ENCODE results near the gene TCF7L1. TPM values are rescaled to one million over a fixed set of nuclear protein-coding genes. Genes with fewer than 3 reads are reported as not detected.
"Not testable (repeated sequence)": the region's sequence is repeated elsewhere in the genome, so short reads cannot be mapped to it uniquely, and the experiment has no call there.

The TCF7L1 gene, protein sequence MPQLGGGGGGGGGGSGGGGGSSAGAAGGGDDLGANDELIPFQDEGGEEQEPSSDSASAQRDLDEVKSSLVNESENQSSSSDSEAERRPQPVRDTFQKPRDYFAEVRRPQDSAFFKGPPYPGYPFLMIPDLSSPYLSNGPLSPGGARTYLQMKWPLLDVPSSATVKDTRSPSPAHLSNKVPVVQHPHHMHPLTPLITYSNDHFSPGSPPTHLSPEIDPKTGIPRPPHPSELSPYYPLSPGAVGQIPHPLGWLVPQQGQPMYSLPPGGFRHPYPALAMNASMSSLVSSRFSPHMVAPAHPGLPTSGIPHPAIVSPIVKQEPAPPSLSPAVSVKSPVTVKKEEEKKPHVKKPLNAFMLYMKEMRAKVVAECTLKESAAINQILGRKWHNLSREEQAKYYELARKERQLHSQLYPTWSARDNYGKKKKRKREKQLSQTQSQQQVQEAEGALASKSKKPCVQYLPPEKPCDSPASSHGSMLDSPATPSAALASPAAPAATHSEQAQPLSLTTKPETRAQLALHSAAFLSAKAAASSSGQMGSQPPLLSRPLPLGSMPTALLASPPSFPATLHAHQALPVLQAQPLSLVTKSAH
- 4.3 TPM for total RNA-seq (ENCODE audit: insufficient read depth, low replicate concordance)

DNA sequence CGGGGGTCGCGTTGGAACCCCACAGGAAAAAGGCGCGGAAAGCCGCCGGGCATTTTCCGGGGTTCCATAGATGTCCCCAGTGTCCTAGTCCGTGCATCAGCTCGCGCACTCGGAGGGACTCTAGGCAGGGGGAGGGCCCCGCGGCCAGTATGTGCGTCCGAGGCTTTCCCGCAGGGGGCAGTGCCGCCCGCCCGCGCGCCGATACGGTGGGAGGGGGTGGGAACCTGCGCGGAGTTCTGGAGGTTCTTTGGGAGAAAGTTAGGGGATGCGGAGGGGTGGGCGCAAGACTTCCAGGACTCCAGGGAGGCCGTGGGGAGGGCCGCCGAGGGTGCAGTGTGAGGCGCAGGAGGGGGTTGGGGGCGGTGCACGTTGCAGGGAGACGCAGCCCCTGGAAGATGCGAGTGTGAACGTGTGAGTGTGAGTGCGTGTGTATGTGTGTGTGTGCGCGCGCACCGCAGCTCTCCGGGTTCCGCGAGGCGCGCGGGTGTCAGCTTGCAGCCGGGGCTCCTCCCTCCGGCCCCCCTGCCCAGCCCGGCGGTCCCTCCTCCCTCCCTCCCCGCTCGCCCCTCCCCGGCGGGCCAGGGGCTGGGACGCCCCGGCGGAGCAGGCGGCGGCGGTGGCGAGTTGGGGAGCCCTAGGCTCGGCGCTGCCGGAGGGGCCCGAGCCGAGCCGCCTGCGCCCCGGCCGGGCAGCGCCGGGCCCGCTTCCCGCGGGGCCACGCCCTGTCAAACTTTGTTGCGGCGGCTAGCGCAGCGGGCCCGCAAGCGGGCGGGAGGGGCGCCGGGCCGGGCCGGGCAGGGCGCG is at the start of gene TCF7L1:
Gene TCF7L1, plus strand, starts transcription at position 559 of the 804 bp plus-strand sequence. CDS start 293 bp downstream, outside the sequence.
- peak; percentile 94 for DNase-seq (ENCODE audit: low spot score)

DNA sequence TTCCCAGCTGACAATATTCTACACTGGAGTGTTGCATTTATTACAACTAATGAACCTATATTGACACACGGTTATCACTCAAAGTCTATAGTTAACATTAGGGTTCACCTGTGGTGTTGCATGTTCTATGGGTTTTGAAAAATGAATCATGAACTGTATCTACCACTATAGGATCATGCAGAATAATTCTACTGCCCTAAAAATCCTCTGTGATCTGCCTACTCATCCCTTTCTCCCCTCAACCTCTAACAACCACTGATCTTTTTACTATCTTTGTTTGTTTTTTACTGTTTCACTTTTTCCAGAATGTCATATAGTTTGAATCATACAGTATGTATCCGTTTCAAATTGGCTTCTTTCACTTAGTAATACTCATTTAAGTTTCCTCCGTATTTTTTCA is 47.6 kb upstream of the TCF7L1 start:
- no peak for DNase-seq (ENCODE audit: low spot score)

DNA sequence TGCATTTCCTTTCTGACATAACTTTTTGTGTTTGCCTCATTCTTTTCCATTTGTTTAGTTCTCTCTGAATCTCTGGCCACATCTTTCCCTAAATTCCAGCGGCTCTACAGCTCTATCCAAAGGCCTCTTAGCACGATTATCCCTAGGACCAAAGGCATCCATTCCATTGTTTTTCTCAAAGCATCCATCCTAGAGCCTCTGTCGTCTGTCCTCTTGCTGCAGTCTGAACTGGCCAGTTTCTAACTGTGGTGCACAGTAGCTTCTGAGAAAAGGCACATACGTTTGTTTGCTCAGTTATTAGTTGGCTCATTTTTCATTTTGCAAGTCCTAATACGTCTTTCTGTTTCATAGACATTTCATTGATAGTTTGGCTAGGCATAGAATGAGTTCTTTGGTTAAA is 45.7 kb upstream of the TCF7L1 start:
- DNase-seq (ENCODE audit: low spot score) = no peak

DNA sequence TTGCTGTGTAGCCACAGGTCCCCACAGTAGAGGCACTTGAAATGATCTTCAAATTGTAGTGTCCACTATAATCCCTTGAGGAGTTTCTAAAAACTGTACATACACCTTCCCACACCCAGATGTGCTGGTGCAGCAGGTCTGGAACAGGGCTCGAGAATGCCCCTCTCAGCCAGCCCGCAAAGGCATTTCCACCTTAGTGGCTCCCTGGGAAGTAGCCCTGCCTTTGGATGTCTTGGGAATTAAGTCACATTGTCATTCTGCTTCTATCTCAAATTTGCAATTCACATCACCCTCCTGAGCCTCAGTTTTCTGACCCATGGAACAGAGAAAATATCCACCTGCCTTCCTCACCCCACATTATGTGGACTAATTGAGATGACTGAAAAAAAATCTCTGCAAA is 44.3 kb upstream of the TCF7L1 start:
- DNase-seq (ENCODE audit: low spot score) = no peak

DNA sequence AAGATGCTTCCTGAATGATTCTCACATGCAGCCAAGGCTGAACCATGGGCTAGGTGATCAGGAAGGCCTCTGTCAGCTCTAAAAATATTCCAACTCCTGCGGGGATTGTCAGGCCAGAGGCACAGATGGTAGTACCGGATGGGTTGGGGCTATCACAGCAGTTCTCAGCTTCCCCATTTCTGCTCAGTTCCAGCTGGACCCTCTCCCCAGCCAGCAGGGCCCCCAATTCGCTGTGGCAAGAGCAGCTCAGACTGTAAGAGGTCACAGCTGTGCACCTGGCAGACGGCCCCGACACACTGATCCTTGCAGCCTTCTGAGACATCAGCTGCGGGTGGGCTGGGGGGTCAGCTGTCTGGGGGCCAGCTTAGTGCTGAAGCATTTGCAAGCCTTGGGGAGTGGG is 43.6 kb upstream of the TCF7L1 start:
- no peak for DNase-seq (ENCODE audit: low spot score)

DNA sequence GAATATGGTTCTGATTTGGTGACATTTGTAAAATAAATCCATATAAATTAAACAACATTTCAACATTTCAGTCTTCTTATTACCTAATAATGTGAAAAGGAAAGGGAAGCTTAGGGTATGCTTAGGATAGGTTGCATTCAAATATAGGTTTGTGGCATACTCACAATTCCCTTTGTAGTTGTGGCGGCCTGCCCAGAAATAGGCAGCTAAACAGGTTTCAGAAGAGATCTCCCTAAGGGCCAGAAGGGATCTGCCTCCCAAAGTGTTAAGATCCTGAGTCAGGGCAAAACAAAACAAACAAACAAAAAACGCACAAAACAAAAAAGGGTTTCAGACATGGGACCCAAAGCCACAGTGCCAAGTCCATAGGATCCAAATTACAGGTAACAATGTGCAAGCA is 41.4 kb upstream of the TCF7L1 start:
- DNase-seq (ENCODE audit: low spot score) = no peak

DNA sequence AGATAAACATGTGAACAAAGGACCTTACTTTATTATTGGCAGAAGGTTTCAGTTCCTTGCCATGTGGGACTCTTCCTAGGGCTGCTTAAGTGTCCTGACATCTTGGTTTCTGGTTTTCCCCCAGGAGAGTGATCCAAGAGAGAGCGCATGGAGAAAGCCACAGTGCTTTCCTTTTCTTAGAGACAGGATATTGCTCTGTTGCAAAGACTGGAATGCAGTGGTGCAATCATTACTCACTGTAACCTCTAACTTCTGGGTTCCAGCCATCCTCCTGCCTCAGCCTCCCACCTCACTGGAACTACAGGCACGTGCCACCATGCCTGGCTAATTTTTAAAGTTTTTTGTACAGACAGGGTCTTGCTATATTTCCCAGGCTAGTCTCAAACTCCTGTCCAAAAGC is 38.1 kb upstream of the TCF7L1 start:
- no peak for DNase-seq (ENCODE audit: low spot score)

DNA sequence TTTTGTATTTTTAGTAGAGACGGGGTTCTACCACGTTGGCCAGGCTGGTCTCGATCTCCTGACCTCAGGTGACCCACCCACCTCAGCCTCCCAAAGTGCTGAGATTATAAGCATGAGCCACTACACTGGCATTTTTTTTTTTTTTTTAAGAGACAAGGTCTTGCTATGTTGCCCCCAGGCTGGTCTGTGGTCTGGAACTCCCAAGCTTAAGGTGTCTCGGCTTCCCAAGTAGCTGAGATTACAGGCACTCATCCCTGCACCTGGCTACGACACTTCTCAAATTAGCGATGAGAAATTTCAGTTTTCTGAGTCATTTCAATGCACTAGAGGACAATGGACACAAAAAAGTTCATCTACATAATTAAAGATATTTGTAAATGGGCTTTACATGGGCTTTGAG is 36.6 kb upstream of the TCF7L1 start:
- no peak for DNase-seq (ENCODE audit: low spot score)

DNA sequence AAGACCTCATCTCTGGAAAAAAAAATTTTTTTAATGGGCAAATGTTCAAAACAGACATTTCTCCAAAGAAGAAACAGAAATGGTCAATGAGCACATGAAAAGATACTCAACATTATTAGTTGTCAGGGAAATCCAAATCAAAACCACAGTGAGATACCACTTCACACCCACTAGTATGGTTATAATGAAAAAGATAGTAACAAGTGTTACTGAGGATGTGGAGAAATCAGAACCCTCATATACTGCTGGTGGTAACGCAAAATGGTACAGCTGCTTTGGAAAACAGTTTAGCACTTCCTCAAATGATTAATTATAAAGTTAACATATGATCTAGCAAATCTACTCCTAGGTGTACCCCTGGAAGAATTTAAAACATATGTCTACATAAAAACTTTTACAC is 29.0 kb upstream of the TCF7L1 start:
- no peak for DNase-seq (ENCODE audit: low spot score)

DNA sequence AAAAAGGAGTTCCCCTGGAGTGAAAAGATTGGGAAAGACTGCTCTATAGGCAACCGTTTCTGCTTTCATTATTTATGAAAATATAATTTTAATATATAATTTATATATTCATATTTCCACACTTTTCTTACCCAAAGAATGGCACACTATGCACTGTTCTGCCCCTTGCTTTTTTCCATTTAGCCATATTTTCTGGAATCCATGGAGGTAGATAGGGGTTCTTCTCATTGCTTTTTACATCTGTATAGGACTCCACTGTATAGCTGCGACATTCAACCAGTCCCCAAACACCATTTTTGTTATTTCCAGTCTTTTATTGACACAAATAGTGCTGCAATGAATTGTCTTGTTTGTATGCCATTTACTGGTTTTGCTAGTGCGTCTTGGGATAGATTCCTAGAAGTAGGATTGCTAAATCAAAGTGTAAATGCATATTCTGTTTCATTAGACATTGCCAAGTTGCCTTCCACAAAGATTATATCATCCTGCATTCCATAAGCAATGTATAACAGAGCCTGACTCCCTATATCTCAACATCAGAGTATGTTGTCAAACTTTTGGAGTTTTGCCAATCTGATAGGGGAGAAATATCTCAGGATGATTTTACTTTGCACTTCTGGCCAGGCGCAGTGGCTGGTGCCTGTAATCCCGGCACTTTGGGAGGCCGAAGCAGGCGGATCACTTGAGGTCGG is 26.6 kb upstream of the TCF7L1 start:
- peak; percentile 72 for DNase-seq (ENCODE audit: low spot score)

DNA sequence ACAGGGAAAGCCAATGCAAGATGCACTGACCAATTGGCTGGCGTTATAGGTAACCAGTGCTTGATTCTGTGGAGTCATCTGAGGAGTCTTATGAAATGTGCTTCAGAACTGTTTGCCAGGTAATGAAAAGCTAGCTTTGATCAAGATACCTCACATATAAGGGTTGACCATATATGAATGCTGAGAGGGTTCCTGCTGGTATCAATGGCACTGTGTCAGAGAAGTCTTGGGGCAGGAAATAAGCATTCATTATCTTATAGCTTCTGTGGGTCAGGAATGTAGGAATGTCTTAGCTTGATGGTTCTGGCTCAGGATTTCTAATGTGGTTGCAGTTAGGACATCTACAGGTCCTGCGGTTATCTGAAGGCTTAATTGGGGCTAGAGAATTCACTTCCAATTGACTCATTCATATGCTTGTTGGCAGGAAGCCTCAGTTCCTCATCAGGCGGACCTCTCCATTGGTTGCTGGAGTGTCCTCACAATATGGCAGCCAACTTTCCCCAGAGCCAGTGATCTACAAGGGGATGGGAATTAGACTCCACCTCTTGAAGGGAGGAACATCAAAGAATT is 22.1 kb upstream of the TCF7L1 start:
- DNase-seq (ENCODE audit: low spot score) = no peak

DNA sequence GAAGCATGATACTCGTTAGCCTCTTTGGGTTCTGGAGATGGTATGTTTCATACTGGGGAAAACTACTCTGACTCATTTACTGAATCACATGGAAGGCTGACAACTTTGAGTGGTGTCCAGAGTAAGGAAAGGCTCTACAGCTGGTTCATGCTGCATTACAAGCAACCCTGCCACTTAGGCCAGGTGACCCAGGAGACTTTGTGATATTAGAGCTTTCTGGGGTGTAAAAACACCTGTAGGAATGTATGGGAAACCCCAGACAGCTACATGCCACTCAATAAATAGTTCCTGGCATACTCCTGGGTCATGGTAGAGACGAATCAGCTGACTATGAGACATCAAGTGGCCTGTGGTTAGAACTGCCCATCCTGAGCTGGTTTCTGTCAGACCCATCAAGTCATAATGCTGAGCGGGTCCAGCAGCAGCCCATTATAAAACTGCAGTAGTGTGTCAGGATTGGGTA is 21.3 kb upstream of the TCF7L1 start:
- DNase-seq (ENCODE audit: low spot score) = no peak

DNA sequence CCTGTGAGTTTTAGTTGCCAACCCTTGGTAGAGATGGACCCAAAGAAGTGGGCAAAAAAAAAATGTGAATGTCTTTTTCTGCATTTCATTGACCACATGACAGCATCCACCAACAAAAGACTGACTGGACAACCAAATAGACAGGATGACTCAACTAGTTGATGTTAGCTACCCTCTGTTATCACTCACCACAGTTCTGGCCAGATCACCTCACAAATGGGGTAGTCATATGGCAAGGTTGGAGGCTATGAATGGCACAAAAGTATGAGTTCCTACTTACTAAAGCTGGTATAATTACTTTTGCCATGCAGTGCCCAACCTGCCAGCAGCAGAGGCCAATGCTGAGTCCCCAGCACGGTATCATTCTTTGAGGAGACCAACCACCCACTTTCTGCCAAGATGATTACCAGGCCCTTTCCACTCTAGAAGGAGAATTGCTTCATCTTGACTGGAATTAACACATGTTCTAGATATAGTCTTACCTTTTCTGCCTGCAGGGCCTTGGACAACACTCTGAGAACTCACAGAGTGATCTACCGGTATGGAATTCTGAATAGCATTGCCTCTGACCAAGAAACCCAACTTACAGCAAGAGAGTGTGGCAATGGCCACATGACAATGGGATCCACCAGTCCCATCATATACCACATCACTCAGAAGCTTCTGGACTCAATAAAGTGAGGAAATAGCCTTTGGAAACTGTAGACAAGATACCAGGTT is 20.1 kb upstream of the TCF7L1 start:
- no peak for DNase-seq (ENCODE audit: low spot score)

DNA sequence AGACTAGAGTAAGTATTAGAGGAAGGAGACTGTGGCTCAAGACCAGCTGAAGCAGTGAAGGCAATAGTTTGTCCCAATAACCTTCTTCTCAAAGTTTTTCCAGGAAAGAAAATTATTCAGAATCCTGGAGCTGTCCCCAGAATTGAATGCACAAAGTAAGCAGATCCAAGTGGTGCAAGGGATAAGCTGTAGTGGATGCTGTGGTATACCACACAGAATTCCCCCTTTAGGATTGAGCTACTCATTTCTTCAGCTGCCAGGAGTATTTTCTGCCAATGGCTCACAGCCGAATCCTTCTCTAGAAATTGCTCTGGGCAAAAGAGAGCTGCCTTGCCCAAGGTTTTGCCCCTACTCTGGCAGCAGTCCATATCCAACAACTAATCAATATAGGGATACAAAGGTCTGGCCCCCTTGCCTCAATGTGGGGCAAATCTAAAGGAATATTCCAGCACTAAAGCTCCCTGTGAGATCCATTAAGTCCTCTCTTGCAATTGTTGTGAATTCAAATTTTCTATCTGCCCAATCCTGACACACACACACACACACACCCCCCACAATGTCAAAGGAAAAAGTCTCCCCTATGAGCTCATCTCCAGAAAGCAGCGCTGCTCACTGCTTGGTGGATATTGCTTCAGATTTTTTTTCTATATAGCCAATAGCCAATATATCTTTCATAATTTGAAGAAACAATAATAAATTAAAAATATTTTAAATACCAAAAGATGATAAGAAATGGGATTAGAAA is 18.4 kb upstream of the TCF7L1 start:
- no peak for DNase-seq (ENCODE audit: low spot score)

DNA sequence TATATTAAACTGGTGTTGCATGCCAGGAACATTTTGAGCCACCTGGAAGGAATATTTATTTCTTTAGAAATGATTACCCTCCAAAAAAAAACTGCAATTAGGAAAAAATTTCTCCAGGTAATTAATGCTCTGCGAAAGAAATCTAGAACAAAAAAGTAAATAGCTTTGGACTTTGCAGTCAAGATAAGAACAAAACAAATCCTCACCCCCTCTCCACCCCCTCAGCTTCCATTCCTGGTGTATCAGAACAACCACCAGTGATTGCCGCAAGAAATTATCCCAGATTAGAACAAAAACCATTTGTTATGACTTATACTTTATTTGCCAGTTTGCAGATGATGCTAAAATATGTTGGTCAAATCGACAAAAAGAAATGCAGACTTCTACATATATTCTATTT is 17.0 kb upstream of the TCF7L1 start:
- no peak for DNase-seq (ENCODE audit: low spot score)

DNA sequence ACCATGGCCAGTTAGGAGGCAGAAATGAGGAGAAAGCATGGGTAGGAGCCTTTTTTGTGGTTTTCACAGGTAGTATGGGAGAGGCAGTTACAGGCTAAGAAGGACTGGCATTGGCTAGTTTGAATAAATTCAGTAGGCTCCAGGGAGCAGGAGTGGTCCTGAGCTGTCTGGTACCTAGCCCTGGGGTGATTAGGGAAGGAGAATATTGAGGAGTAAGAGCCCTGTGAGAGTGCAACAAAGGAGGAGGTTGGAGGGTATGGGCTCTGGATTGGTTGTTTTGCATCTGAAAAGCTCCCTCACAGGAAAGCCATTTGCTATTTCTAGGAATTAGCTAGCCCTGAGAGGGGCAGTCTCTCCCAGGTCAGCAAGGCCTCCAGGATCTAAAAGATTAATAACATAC is 13.3 kb upstream of the TCF7L1 start:
- DNase-seq (ENCODE audit: low spot score) = no peak

DNA sequence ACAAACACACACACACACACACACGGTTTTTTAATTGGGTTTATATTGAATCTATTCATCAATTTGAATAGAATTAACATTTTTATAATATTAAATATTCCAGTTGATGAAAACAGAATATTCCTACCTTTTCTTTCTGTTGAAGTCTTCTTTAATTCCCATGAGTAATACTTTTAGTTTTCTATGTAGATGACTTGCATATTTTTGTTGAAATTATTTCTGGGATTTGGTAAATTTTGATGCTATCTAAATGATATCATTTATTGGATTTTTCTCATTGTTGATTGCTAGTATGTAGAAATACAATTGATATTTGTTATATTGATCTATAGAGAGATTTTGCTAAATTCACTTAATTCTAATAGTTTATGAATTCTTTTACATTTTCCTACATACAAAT is 12.8 kb upstream of the TCF7L1 start:
- no peak for DNase-seq (ENCODE audit: low spot score)

DNA sequence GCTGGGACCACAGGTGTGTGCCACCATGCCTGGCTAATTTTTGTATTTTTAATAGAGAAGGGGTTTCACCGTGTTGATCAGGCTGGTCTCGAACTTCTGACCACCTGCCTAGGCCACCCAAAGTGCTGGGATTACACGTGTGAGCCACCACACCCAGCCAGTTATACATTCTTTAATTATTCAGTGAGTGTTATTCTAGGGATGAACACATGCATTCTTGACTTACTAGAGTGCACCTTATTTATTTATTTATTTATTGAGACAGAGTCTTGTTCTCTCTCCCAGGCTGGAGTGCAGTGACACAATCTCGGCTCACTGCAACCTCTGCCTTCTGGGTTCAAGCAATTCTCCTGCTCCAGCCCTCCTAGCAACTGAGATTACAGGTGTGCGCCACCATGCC is 6.7 kb upstream of the TCF7L1 start:
- not testable (repeated sequence) for DNase-seq (ENCODE audit: low spot score)

DNA sequence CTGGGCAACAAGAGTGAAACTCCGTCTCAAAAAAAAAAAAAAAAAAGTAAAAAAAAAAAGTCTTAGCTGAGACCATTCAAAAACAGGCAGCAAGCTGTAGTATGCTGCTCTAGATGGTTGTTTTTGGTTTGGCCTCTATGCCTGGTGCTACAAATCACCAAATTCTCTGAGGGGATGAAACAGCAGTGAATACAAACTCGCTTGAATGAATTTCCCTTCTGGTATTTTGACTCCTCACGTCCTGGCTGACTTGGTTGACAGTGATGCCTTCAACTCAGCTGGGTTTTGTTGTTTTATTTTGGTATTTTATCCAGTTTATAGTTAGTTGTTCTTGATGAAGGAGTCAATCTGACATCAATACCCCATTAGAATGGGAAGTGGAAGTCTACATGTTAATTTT is 3.3 kb upstream of the TCF7L1 start:
- DNase-seq (ENCODE audit: low spot score) = no peak

DNA sequence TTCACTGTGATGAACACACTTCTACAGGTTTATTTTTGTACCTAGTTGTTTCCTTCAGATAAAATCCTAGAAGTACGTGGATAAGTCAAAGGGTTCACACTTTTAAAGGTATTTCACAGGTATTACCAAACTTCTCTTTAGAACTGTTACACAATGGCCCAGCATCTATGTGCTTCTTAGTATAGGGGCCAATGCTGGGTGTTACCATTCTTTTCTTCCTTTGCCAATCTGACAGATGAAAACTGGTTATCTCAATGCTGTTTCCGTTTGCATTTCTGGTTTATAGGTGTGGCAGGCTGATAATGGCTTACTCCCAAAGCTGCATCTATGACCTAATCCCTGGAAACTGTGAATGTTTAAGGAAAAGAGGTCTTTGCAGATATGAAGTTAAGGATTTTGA is 2.8 kb upstream of the TCF7L1 start:
- no peak for DNase-seq (ENCODE audit: low spot score)

Data from umbilical cord (tissue), 2 donors.